Smooth muscle cell of trachea (primary cell): Measurements from ENCODE around the gene EPOP. TPM values are rescaled to one million over a fixed set of nuclear protein-coding genes. Genes with fewer than 3 reads are reported as not detected.

ENCODE experiments used
- total RNA-seq: library from RNA; depleted of rRNA; stranded (reverse); fragments of >200 nt; gene quantifications from 2 replicates; pipeline ENCODE4 v1.2.1, GENCODE V29; 2014

The EPOP gene
- 0.44 and 0.99 TPM in 2 replicates for total RNA-seq

GRCh38 chr17:38674749-38675615 lies at the start of gene EPOP:
EPOP (minus strand) TSS chr17:38674957; CDS start chr17:38674495, 462 bp downstream.

DNA sequence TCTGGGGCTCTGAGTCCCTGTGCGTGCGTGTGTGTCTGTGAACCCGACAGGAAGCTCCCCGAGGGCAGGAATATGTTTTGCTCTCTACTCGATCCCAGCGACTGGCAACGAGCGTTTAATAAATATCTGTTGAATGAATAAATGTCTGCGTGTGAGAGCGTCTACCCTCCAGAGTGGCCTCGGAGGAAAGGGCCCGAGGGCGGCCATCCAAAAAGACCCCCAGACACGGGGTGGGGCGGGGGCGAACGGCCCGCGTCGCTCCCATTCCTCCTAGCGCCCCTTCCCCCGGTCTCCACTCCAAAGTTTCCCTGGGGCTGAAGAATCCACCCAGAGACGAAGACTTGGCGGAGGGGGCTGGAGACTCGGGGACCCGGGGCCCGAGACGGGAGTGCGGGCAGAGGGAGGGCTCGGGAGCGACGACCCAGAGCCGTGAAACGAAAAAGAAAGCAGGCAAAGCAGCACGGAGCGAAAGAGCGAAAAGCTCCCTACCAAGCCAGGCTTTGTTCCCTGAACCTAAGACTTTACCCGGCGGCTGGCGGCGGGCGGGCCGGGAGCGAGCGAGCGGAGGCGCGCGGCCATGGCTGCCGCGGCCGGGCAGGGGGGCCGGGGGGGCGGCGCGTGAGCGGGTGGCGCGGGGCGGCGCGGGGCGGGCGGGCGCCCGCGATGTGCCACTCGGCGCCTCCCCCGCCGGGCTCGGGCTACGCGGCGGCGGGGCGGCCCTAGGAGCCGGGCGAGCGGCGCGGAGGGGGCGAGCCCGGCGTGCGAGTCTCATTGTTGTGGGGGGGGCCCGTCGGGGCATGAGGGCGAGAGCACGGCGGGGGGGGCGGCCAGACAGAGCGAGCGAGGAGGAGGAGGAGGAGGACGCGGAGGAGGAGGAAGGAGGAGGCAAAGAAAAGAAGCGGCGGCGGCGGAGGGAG lies 30.1 kb upstream of the EPOP start, which contains the start of gene MLLT6:
MLLT6 (plus strand) TSS at position 668 of the 917 bp plus-strand sequence. CDS start 360 bp downstream, outside the sequence.

Other genes starting within 250 kb of the EPOP start
- gene ARHGAP23, start 246.5 kb downstream of the EPOP start, total RNA-seq, result 46.0 and 67.8 TPM in 2 replicates
- gene SRCIN1, start 69.0 kb downstream of the EPOP start, total RNA-seq, result under 0.01 and 0.17 TPM in 2 replicates
- gene MLLT6, start 30.3 kb upstream of the EPOP start, total RNA-seq, result 23.7 and 27.6 TPM in 2 replicates
- 3.8 and 6.9 TPM in 2 replicates for gene CISD3, start 55.4 kb upstream of the EPOP start, total RNA-seq
- 2.3 and 4.4 TPM in 2 replicates for gene PCGF2, start 73.4 kb upstream of the EPOP start, total RNA-seq
- gene PSMB3, start 77.8 kb upstream of the EPOP start, total RNA-seq, result 124 and 348 TPM in 2 replicates
- 73.9 and 99.1 TPM in 2 replicates for gene PIP4K2B, start 124.6 kb upstream of the EPOP start, total RNA-seq
- gene CWC25, start 150.4 kb upstream of the EPOP start, total RNA-seq, result 8.4 and 10.9 TPM in 2 replicates
- gene RPL23, start 178.8 kb upstream of the EPOP start, total RNA-seq, result 843 and 1,287 TPM in 2 replicates
- gene LASP1, start 195.1 kb upstream of the EPOP start, total RNA-seq, result 186 and 207 TPM in 2 replicates